Spleen (tissue), 11 donors: ENCODE measurements around the gene PARVB. TPM values are rescaled to one million over a fixed set of nuclear protein-coding genes. Genes with fewer than 3 reads are reported as not detected.
A peak's percentile ranks its signal among the peaks of the same experiment; 100 is the strongest.

Source experiments
- DNase-seq: peaks from one replicate; pipeline ENCODE4 v3.0.0-alpha.2; 2020
- H3K27ac ChIP-seq, 8 donors: fragments of 200-600 bp; sonication (generic) in 7 of 8; 1 replicate in 4 of 8; 2 replicates in 4 of 8; pipeline versions ENCODE4 v1.5.0 to v1.8.0; 2016 to 2021; ENCODE audit warnings: inconsistent platforms in 4 of 8, mild to moderate bottlenecking in 4 of 8, moderate library complexity in 1 of 8
- H3K27me3 ChIP-seq, 7 donors: fragments of 200-600 bp; sonication (generic) in 6 of 7; replicated peaks in 1 of 7; 1 replicate in 4 of 7; 2 replicates in 3 of 7; pipeline versions ENCODE4 v1.5.0 to v1.8.0; 2016 to 2021; ENCODE audit warnings: inconsistent platforms in 3 of 7, mild to moderate bottlenecking in 1 of 7
- H3K36me3 ChIP-seq, 6 donors: fragments of 200-600 bp; sonication (generic) in 5 of 6; 1 replicate in 4 of 6; 2 replicates in 2 of 6; pipeline versions ENCODE4 v1.5.0 to v1.8.0; 2016 to 2021; ENCODE audit warnings: inconsistent platforms in 2 of 6
- H3K4me1 ChIP-seq, 6 donors: fragments of 200-600 bp; sonication (generic) in 5 of 6; 1 replicate in 3 of 6; 2 replicates in 3 of 6; pipeline versions ENCODE4 v1.5.0 to v1.8.0; 2016 to 2021; ENCODE audit warnings: inconsistent platforms in 3 of 6
- H3K4me3 ChIP-seq, 8 donors: fragments of 200-600 bp; sonication (generic) in 7 of 8; 1 replicate in 4 of 8; 2 replicates in 4 of 8; pipeline versions ENCODE4 v1.5.0 to v1.8.0; 2016 to 2021; ENCODE audit warnings: inconsistent platforms in 4 of 8, mild to moderate bottlenecking in 4 of 8, moderate library complexity in 2 of 8
- H3K9me3 ChIP-seq, 8 donors: fragments of 200-600 bp; sonication (generic) in 7 of 8; 1 replicate in 4 of 8; 2 replicates in 4 of 8; pipeline versions ENCODE4 v1.5.0 to v1.8.0; 2016 to 2021; ENCODE audit warnings: inconsistent platforms in 4 of 8
- CTCF ChIP-seq, 11 experiments: fragments of 200-600 bp in 7 of 11; fragments of 450-650 bp in 4 of 11; sonication (generic) in 4 of 11; IDR thresholded peaks in 8 of 11; conservative IDR thresholded peaks in 3 of 11; 1 replicate in 7 of 11; 2 replicates in 4 of 11; pipeline versions ENCODE4 v1.4.0 to v1.8.0; 2016 to 2021; ENCODE audit warnings: antibody characterized with exemption in 11 of 11, inconsistent platforms in 4 of 11, mild to moderate bottlenecking in 1 of 11
- POLR2A ChIP-seq, 3 donors: fragments of 450-650 bp; IDR thresholded peaks; one replicate each; pipeline ENCODE4 v1.5.1; 2017; ENCODE audit warnings: antibody characterized with exemption in 3 of 3, mild to moderate bottlenecking in 1 of 3
- POLR2AphosphoS5 ChIP-seq, 3 donors: sonication (generic); formaldehyde crosslinking; IDR thresholded peaks; one replicate each; pipeline ENCODE4 v1.5.1; 2017; ENCODE audit warnings: antibody characterized with exemption in 3 of 3
- WGBS, 5 donors: extraction: QIAGEN DNeasy Blood & Tissue Kit in 3 of 5; methylation state at CpG; one replicate each; pipeline versions ENCODE4 v1.1.5 to v1.1.7; 2013 to 2018; 5-methylcytosine and 5-hydroxymethylcytosine counted together
- intact Hi-C: fragments of 100-400 bp; cut with DNase I; formaldehyde crosslinking; loops from one replicate; pipeline ENCODE4 v1.15.0; 2023; ENCODE audit warnings: low total_unique reads
- polyA plus RNA-seq, 3 donors: library from polyadenylated mRNA; stranded (reverse); fragments of 200-250 nt; gene quantifications; one replicate each; pipeline ENCODE4 v1.2.1, GENCODE V29; 2013
- total RNA-seq, 7 donors: library from RNA; depleted of rRNA in 3 of 7; stranded (reverse); fragments of >200 nt in 3 of 7; fragmentation: NEBNext Ultra II Directional in 4 of 7; extraction: Animal tissue kit (Norgen Biotek cat#: 25700) in 4 of 7; gene quantifications; one replicate each; pipeline versions ENCODE4 v1.1.0 to v1.2.1, GENCODE V29; 2016 to 2021
- donor health status: healthy with polysubstance abuse.
- donor health status: DM: no; HTN: no; CAD: no; lungs with moderate emphysema.
- donor health status: DM: no; HTN: no; CAD: no.
- donor health status: Bipolar disorder and iron deficiency.
- donor health status: healthy.
- donor health status: DM: no; HTN: no; CAD: no.
- donor health status: DM: yes; HTN: yes; CAD: no.

Gene PARVB
- total and polyA plus RNA-seq, 10 donors, result 24.0 to 61.9 (median 46.5) TPM

- DNase-seq, result no peak
Observed at GRCh38 chr22:44200451-44200850, 176.3 kb downstream of the PARVB start.

GRCh38 chr22:44200855-44201550, 176.9 kb downstream of the PARVB start:
- intact Hi-C loops, result no loop called here
- H3K27me3 ChIP-seq, result peaks cover 0 to 17% (median 0%) of the 10 kb centered on the region in 7 donors
- peaks cover 0 to 21% (median 13%) of the 10 kb centered on the region in 6 donors for H3K4me1 ChIP-seq
- WGBS, 5 donors, result 59 to 79% (median 66%) methylated on average over 10 to 17 of the region's 17 CpGs
- H3K27ac ChIP-seq, result no peak overlapping the region
- TF ChIP-seq POLR2A (IDR thresholded peaks at IDR 0.05) (no peak), CTCF (IDR thresholded peaks at IDR 0.05 in 8 of 11, conservative IDR thresholded peaks at IDR 0.05 in 3 of 11) (no peak), POLR2AphosphoS5 (IDR thresholded peaks at IDR 0.05) (peak in 1 of 3 donors; percentile 40)
- no peak for DNase-seq
- H3K36me3 ChIP-seq, result peaks cover 0 to 100% (median 49%) of the 10 kb centered on the region in 6 donors
- H3K9me3 ChIP-seq, result no peaks in the 10 kb centered on the region
- H3K4me3 ChIP-seq, result no peak overlapping the region

More at GRCh38 chr22:44200451-44200850, 176.3 kb downstream of the PARVB start:
- WGBS, 5 donors, result 79 to 94% (median 85%) methylated on average over 4 to 6 of the region's 6 CpGs
- TF ChIP-seq POLR2AphosphoS5 (IDR thresholded peaks at IDR 0.05) (no peak), POLR2A (IDR thresholded peaks at IDR 0.05) (no peak), CTCF (IDR thresholded peaks at IDR 0.05 in 8 of 11, conservative IDR thresholded peaks at IDR 0.05 in 3 of 11) (no peak)
- Histone ChIP-seq H3K36me3 (peaks cover 0 to 100% (median 47%) of the 10 kb centered on the region in 6 donors), H3K27ac (no peak overlapping the region), H3K4me3 (no peak overlapping the region), H3K9me3 (no peaks in the 10 kb centered on the region), H3K27me3 (peaks cover 0 to 18% (median 0%) of the 10 kb centered on the region in 7 donors), H3K4me1 (peaks cover 0 to 15% (median 11%) of the 10 kb centered on the region in 6 donors)
- intact Hi-C loops, result no loop called here

GRCh38 chr22:44201665-44202064, 177.6 kb downstream of the PARVB start:
- no peaks in the 10 kb centered on the region for H3K9me3 ChIP-seq
- TF ChIP-seq CTCF (IDR thresholded peaks at IDR 0.05 in 8 of 11, conservative IDR thresholded peaks at IDR 0.05 in 3 of 11) (no peak), POLR2AphosphoS5 (IDR thresholded peaks at IDR 0.05) (no peak), POLR2A (IDR thresholded peaks at IDR 0.05) (no peak)
- H3K27ac ChIP-seq, result no peak overlapping the region
- H3K27me3 ChIP-seq, result peaks cover 0 to 12% (median 0%) of the 10 kb centered on the region in 7 donors
- no peak for DNase-seq
- H3K4me1 ChIP-seq, result peaks cover 0 to 25% (median 13%) of the 10 kb centered on the region in 6 donors
- intact Hi-C loops, result no loop called here
- no peak overlapping the region for H3K4me3 ChIP-seq
- WGBS, 5 donors, result 78 to 83% (median 82%) methylated on average over 4 to 12 of the region's 12 CpGs
- peaks cover 0 to 100% (median 45%) of the 10 kb centered on the region in 6 donors for H3K36me3 ChIP-seq

GRCh38 chr22:44202261-44202789, 178.2 kb downstream of the PARVB start:
- Histone ChIP-seq H3K27me3 (peaks cover 0 to 12% (median 0%) of the 10 kb centered on the region in 7 donors), H3K9me3 (no peaks in the 10 kb centered on the region), H3K27ac (no peak overlapping the region), H3K4me3 (no peak overlapping the region), H3K36me3 (peaks cover 0 to 96% (median 44%) of the 10 kb centered on the region in 6 donors), H3K4me1 (peaks cover 0 to 25% (median 13%) of the 10 kb centered on the region in 6 donors)
- intact Hi-C loops, result no loop called here
- TF ChIP-seq POLR2AphosphoS5 (IDR thresholded peaks at IDR 0.05) (peak in 1 of 3 donors; percentile 19), POLR2A (IDR thresholded peaks at IDR 0.05) (no peak)
- 81 to 96% (median 86%) methylated on average over 11 of the region's 11 CpGs for WGBS, 5 donors
- no peak for DNase-seq
